Measurements from ENCODE around the gene PPP1R1B. TPM values are rescaled to one million over a fixed set of nuclear protein-coding genes. Genes with fewer than 3 reads are reported as not detected.

Gene PPP1R1B
- total and polyA plus RNA-seq, 2 donors (not counting 1 experiment from before 2014, with no cell fraction given): not detected

- peak within 1 kb of the TSS; percentile 85 for H2AFZ ChIP-seq (ENCODE audit: insufficient read depth, low read depth, low read length, poor library complexity, severe bottlenecking)
- CTCF ChIA-PET: interaction anchor here (0.6 to 8.7 kb wide), 22 partner anchors 8 to 636 kb away, joined by 3 to 109 read pairs (median 4); partner anchors contain the start of genes MIEN1 and PGAP3
- peak within 1 kb of the TSS; percentile 7 for H3K27ac Mint-ChIP-seq
These were observed 41.5 kb downstream of the PPP1R1B start, which contains the start of gene PNMT for GRCh38 chr17:39667945-39668924. PNMT (plus strand) TSS chr17:39668453; CDS start chr17:39668476, 23 bp downstream.

More at GRCh38 chr17:39667945-39668924, 41.5 kb downstream of the PPP1R1B start, which contains the start of gene PNMT:
- peaks cover 23% of the 10 kb centered on the region for H3K27me3 Mint-ChIP-seq
- H3K4me3 Mint-ChIP-seq: peak within 1 kb of the TSS; percentile 75
- no peak within 1 kb of the TSS for H3K27ac ChIP-seq (ENCODE audit: low read length in 2 of 2)
- TF ChIP-seq EZH2 (IDR thresholded peaks at IDR 0.05; ENCODE audit: borderline replicate concordance, insufficient read depth, low read depth, low read length, poor library complexity, severe bottlenecking) (no peak), CTCF (IDR thresholded peaks at IDR 0.05) (peak; percentile 79)
- no peaks in the 10 kb centered on the region for H3K9me3 Mint-ChIP-seq (ENCODE audit: insufficient read depth)
- H3K79me2 ChIP-seq (ENCODE audit: control insufficient read depth, insufficient read depth, low read length): no peaks in the 10 kb centered on the region
- peak within 1 kb of the TSS in 4 of 5 experiments; percentile 28 to 62 (median 53) for H3K4me3 ChIP-seq (ENCODE audit: control extremely low read depth in 1 of 5, extremely low read depth in 1 of 5, insufficient read depth in 1 of 5, low read depth in 2 of 5, low read length in 4 of 5)
- DNase-seq (peak; percentile 82), ATAC-seq (ENCODE audit: low read depth) (peak; percentile 76)
- peak within 1 kb of the TSS; percentile 67 for H3K9ac ChIP-seq (ENCODE audit: low read length)
- intact Hi-C loops (cut with micrococcal nuclease): loop anchor here (1.0 to 5.0 kb wide), 3 partner anchors 21 to 199 kb away; partner anchors contain the start of genes PGAP3 and ZPBP2
- H3K4me1 ChIP-seq (ENCODE audit: control insufficient read depth in 2 of 2, insufficient read depth in 2 of 2, low read length in 2 of 2): peaks cover 23 to 34% of the 10 kb centered on the region in 2 donors
- peaks cover 26% of the 10 kb centered on the region for H3K4me1 Mint-ChIP-seq
- POLR2A ChIA-PET: interaction anchor here (0.6 to 2.0 kb wide), 3 partner anchors 10 to 180 kb away, joined by 3 to 7 read pairs (median 5); no protein-coding TSS in a partner anchor
- WGBS (ENCODE audit: insufficient coverage): 2% methylated on average over 82 of the region's 85 CpGs
- H3K36me3 ChIP-seq (replicated peaks in 1 of 2; ENCODE audit: control extremely low read depth in 1 of 2, control insufficient read depth in 1 of 2, extremely low read depth in 1 of 2, insufficient read depth in 2 of 2, low read length in 1 of 2): no peaks in the 10 kb centered on the region
- H4K20me1 ChIP-seq (ENCODE audit: control insufficient read depth, insufficient read depth, low read length, poor library complexity, severe bottlenecking): no peaks in the 10 kb centered on the region
- peaks cover 0 to 37% (median 7%) of the 10 kb centered on the region in 4 experiments for H3K27me3 ChIP-seq (replicated peaks in 1 of 4; ENCODE audit: control extremely low read depth in 1 of 4, control insufficient read depth in 3 of 4, insufficient read depth in 4 of 4, low read length in 3 of 4)
- peaks cover 0 to 2% (median 0%) of the 10 kb centered on the region in 3 donors for H3K9me3 ChIP-seq (ENCODE audit: control extremely low read depth in 1 of 3, control insufficient read depth in 2 of 3, insufficient read depth in 1 of 3, low read length in 2 of 3)
- peak within 1 kb of the TSS; percentile 98 for H3K4me2 ChIP-seq (replicated peaks; ENCODE audit: low read depth, low read length, poor library complexity, severe bottlenecking)

Measured in B cell (primary cell).